ENCODE measurements around the gene MARK3.

GRCh38 chr14:103543721-103544387, 158.6 kb downstream of the MARK3 start:
- no peak for TF ChIP-seq CTCF (IDR thresholded peaks at IDR 0.05)
- no peak for TF ChIP-seq ZFX (IDR thresholded peaks at IDR 0.05; ENCODE audit: borderline replicate concordance)

Measured in 22Rv1 (cell line).